NCI-H128 (cell line): Measurements from ENCODE around the gene CLDN12.
A peak's percentile ranks its signal among the peaks of the same experiment; 100 is the strongest.

Experiments
- DNase-seq: peaks from one replicate; lab custom pipeline; 2025; ENCODE audit not compliant: unreplicated experiment; lab: John Stamatoyannopoulos, UW

The CLDN12 gene

DNA sequence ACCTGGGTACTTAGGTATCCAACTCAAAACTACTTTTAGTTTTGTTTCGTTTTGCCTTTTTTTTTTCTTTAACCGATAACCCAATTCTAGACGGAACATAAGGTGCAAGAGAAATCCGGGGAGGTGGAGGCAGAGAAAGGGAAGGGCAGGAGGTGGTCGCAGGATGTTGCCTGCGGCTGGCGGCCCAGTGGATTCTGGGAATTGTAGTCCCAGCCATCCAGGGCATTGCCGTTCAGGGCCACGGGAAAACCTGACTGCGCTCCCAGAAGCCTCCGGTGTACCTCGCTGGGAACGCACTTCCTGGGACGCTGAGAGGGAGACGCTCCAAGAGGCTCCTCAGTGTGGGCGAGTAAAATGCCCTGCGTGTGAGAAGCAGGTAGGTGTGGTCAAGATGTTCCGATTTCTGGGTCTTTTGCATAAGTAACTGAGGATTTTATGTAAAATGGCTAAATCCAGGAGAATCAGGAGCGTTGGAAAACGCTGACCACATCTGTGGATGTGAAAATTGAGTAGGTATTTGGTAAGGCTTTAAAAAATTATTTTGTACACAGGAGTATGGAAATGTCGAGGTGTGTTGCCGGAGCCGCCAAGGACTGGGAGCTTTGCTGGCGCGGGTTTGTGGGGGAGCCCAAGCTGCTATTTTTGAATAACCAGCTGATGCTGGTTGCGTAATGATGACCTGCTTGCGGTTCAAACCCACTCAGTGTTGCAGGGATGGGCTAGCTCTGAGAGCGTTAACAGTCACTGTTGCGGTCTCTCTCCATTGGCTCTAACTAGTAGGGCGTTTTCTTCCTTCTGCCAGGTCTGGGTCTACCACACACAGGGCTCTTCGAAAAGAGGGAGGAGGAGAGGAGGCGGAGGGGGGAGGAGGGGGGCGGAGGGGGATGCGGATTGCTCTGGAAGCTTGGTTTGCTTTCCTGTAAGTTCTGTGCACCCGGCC is at the start of gene CLDN12:
Gene CLDN12, plus strand, starts transcription at position 288 of the 940 bp plus-strand sequence. CDS start 9,216 bp downstream, outside the sequence.
- DNase-seq, result peak; percentile 80

DNA sequence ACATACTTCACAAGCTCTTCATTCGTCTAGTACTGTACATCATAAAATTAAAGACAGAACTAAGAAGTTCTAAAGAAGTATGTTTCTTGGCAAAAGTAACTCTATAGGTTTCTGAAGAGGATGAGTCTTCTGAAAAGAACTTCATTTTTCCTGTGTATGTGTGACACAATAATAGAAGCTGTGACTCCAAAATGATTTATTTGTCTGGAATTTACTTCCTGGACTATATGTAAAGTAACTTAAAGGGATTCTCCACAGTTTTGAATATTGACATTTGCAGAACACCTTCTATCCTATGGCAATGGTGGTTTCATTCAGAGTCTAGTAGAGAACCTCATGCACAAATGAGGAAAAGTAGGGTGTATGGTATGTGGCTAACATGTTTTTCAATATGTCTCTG is 19.8 kb upstream of the CLDN12 start:
- DNase-seq, result no peak

DNA sequence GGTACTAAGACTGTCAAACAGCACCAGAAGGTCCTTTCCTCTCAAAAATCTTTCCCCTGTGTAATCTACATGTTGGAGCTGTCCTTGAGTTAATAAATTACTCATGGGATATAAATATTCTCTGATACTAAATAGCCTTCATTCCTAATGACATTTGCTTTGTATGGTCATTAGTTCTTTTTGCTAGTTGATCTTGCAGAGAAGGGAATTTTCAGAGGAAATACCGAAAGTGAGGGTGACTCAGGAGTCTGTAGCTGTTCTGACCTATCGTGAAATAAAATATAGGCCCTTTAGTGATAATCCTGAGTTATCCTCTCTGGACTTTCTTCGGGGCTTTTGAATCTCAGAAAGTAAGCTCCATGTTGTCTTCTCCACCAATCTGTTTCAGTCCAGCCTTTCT is 19.4 kb upstream of the CLDN12 start:
- no peak for DNase-seq

DNA sequence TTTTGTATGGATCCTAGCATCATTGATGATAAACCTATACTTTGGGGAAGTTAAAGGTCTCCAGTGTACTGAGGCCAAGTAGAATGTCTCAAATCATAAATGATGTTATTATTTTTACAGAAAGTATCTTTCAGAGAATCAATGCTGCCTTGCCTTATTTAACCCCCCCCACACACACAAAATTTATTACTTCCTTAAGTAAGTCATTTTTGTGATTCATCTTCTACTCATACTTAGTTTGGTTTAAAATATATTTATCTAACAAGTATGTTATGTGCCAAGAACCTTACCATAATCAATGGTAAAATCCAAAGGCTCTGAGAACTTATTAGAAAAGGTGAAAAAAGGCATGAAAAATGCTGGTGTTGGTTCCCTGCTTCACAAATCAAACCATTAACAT is 18.8 kb upstream of the CLDN12 start:
- no peak for DNase-seq

DNA sequence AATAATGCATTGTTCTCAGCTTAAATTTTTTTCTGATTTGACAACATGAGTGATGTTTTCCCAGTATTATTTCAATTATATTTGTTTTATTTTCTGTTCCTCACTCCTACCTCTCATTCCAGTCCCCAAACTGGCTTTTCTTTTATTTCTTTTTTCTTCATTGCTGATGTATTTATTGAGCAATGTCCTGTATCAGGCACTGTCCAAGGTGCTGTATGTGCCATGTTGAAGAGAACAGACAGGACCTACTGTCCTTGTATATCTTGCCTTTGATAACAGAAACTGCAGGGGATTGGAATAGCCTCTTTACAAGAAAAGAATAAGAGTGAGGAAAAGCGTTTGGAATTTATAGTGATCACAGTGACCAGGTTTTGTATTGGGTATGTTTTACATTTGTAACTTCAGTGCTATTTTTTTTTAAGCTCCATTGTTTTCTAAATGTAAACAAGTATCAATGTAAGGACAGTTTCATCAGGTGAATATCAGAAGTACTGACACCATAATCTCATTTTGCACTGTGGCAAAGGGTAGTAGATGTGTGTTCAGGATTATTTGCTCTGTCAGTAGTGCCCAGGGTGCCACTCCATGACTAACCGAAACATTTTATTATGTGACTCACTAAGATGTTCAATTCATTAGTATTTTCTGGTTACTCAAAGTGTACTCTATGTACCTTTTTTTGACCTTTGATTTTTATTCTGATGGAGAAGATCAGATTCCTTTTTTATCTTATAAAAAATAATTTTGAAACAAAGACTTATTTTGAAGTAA is 15.6 kb upstream of the CLDN12 start:
- no peak for DNase-seq

DNA sequence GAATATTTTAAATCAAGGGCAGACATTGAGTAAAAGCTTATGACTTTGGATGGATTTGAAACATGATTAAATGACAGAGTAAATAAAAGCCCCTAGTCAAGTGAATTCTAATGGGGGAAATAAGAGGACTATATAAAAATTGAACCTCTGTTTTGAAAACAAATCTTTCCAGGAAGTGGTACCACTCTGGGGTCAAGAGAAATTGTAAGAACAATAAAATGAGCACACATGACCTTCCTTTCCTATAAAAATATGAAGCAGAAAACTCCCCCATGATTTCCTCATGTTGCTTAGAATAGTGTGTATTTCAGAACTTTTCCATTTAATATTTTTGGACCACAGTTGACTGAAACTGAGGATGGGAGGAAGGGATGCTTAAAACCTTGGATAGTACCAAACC is 12.3 kb upstream of the CLDN12 start:
- no peak for DNase-seq

DNA sequence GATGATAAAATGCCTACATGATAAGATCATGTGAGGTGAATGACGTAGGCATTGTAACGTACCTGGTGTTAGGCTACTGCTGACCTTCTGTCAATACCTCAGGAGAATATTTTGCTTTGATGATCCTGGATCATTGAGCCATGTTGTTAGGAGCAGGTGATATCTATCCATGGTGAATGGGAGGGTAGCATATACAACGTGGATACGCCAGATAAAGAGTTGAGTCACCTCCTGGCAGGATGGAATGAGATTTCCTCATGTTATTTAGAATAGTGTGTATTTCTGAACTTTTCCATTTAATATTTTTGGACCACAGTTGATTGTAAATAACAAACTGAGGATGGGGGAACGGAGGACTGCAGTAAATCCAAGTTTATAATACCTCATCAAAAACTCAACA is 11.8 kb upstream of the CLDN12 start:
- no peak for DNase-seq

DNA sequence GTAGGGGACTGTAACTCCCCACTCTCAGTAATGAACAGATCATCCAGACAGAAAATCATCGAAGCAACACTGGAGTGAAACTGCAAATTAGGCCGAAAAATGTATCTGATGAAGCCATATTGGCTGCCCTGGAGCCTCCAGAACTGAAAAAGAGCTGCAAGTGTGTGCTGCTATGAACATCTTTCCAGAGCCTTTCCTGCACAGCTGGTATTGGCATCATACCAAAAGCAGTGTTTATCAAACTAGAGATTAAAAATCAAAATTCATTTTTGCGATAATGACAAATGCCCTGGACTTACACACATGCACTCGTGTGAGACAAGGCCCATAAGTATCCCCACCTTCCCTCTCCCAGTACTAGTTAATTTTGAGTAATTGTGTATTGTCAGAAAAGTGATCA is 6.8 kb upstream of the CLDN12 start:
- DNase-seq, result no peak

DNA sequence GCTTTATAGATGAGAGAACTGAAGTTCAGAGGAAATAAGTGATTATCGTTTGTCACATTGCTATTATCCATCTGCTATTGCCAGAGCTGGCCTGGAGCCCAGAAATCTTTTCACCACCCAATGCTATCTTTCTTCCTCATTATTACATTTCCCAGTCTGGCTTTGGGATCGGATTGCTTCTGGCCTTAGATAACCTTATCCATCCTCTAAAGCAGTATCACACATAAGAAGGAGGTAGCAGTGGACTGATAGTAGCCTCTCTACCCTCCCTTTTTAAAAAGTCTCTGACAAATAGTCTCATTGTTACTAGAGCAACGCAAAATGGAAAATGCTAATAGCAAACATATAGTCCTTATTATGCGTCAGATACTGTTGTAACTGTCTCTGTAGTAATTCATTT is 1.3 kb upstream of the CLDN12 start:
- no peak for DNase-seq

DNA sequence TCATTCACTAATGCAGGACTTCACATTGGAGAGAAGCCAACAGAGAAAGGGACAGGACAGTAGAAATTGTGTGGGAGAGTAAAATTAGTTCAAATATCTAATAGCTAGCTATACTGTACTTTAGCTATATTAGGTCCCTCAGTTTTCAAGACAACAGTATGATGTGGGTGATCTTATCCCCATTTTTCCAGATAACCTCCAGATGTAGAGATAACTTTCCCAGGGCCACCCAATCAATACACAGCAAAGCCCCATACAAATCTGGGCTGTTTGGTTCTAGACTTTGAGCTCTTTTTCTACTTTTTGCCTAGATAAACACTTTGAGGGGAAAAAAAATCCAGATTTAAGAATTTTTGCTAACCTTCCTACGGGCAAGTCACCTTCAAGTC is 482 bp upstream of the CLDN12 start:
- no peak for DNase-seq

DNA sequence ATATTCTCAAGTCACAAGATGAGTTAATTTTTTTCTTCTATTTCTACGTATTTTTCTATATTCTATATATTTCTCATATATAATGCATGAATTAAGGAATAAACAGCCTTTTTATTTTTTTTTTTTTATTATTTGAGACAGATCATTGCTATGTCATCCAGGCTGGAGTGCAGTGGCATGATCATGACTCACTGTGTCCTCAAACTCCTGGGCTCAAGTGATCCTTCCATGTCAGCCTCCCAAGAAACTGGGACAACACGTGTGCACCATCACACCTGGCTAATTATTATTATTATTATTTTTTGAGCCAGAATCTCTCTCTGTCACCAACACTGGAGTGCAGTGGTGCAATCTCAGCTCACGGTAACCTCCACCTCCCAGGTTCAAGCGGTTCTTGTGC is 1.5 kb downstream of the CLDN12 start:
- no peak for DNase-seq

DNA sequence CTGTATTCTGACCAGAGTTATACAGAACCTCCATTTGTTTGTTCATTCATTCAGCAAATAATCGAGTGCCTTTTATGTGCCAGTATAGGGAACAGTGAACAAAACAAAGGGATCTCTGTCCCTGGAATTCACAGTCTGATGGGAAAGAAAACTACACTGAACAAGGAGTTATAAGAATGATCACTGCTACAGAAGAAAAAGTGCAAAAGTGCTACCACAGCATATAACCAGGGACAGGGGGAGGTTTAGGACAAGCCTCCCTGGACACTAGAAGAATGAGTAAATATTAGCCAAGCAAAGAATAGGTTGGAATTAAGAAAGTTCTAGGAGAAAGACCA is 4.2 kb downstream of the CLDN12 start:
- DNase-seq, result no peak

DNA sequence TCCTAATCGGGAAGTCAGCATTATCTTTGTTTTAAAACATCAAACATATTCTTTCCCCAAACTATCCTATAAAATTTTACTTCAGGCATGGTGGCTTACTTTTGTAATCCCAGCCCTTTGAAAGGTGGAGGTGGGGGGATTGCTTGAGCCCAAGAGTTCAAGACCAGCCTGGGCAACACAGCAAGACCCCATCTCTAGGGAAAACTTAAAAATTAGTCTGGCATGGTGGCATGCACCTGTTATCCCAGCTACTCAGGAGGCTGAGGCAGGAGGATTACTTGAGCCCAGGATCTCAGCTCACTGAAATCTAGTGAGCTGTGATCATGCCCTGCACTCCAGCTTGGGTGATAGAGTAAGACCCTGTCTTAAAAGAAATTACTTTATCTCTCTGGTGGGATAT is 4.9 kb downstream of the CLDN12 start:
- DNase-seq, result no peak

DNA sequence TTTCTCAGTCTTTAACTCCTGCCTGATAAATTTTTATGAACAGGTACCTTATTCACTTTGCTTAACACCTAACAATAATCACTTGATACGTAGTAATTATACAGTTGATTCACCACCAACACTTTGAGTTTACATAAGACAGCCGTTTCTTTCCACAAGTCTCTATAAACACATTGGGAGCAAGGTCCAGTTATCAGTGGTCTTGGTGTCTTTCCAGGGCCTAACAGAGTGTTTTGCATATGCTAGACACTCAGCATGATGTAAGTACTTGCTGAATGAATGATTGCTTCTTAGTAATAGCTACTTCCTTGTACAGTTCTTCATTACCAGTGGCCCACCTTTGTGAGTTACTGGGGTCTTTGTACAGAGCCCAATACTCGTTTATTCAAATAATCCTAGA is 6.4 kb downstream of the CLDN12 start:
- no peak for DNase-seq

DNA sequence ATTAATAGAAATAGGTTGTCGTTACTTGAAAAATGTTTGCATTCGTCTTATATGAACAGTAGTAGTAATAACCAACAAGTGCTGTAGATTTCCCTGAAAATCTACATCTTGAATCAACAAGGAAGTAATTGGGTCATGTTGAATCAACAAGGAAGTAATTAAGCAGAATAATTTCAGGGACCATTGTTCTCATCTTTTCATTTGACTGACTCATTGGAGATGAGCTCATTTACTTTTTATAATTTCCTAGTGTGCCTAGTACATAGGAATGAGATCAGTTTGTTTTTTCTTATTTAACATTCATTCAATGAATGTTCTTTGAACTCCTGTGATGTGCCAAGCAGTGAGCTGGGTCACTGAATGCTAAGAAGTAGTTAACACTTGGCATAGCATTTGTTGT is 8.2 kb downstream of the CLDN12 start:
- DNase-seq, result no peak

DNA sequence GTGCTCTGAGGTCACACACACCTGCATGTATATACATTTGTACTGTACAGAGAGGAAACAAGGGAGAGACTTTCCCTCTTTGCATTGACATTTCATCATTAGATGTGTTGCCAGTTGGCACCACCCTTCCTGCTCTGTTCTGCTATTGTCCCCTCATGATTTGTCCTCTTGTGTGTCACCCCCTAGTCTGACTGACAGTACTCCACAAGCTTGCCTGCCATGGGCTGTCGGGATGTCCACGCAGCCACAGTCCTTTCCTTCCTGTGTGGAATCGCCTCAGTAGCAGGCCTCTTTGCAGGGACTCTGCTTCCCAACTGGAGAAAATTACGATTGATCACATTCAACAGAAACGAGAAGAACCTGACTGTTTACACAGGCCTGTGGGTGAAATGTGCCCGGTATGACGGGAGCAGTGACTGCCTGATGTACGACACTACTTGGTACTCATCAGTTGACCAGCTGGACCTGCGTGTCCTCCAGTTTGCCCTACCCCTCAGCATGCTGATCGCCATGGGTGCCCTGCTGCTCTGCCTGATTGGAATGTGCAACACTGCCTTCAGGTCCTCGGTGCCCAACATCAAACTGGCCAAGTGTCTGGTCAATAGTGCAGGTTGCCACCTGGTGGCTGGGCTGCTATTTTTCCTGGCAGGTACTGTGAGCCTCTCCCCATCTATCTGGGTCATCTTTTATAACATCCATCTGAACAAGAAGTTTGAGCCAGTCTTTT is 9.4 kb downstream of the CLDN12 start:
- no peak for DNase-seq

DNA sequence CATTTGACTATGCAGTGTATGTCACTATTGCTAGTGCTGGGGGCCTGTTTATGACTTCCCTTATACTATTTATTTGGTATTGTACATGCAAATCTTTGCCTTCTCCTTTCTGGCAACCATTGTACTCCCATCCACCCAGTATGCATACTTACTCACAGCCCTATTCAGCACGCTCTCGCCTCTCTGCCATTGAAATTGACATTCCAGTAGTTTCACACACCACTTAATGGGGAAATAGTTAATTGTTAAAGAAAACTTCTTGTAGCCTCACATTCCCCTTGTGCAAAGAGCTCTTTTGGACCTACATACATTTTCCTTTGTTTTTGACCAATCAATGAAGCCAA is 9.9 kb downstream of the CLDN12 start:
- no peak for DNase-seq

DNA sequence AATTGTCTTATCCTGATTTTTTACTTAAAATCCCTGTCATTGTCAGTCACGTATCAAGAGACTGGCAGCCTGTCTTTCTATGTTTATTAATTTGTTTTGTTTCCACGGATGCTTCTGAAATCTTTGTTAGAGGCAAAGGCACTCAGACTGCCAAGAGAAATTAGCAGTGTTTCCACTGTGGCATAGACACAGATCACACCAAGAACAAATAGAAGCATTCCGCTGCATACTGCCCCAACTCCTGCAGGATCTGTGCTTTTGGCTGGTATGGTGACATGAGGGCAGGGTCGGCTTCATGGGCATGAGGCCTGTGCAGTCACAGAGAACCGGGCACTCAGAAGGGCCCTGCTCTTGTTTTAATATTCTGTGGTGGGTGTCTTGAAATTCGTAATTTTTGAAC is 18.4 kb downstream of the CLDN12 start:
- DNase-seq, result no peak

DNA sequence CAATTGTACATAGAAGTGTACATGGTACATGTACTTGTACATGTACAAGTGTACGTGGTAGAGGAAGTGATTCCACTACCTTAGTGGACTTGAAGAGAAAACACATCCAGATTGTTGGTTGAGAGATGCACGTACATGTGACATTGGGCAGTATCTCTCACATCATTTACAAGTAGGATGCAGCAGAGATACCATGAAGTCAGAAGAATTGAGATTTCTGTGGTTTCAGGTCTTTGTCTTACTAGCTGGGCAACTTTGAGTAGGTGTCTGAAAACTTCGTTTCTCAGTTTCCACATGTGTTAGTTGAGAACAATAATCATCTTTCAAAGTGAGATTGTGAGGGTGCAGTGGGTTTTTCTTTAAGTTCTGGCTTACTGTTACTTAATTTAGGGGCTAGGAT is 21.5 kb downstream of the CLDN12 start:
- DNase-seq, result no peak

DNA sequence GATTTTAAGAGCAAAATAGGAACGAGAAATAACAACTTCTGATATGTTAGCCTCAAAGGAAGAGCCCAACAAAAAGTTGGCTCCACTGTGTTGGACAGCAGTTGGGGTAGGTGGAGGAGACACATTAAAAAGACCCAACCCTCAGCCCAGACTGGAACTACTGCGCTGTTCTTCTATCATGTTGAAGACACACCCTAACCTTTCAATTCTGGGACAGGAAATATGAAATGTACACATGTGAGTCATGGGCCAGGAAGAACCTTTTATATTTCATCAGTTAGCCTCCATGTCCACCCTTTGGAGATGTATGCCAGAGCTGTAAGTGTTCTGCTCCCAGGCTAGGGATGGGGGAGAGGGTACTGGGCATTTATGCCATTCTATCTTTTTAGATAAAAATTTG is 22.1 kb downstream of the CLDN12 start:
- no peak for DNase-seq

DNA sequence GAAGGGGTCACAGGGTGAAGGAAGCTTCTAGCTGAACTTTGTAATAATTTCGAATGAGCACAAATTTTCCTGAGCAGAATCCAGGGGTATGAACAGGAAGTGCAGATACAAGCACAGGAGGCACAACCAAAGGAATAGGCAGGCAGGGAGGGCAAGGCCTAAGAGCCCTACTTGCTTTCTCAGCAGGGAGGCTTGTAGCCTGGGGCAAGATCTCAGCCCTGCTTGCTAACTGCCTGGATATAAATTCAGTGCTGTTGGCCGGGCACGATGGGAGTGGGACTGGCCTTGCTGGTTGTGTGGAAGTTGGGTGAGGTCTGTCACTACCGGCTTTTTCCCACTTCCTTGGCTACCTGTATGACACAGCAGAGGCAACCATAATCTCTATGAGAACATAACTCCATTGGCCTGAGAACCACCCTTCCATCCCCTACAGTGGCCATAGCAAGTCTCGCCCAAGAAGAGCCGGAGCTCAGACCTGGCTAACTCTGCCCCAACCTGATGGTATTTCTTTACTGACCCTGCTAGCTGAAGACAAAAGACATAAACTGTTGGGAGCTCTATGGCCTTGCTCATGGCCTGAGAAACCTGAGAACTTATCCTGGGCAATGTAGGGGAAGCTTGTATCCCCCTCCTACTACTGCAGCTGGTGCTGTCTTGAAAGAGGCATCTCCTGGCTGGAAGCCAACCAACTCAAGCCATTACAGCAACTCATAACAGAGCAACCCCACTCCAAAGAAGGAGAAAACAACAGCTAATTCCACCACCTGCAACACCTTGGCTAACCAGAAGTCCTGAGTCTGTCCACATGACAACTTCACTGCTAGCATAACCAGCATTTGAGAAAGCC is 27.6 kb downstream of the CLDN12 start:
- DNase-seq, result no peak
